HG02884 (cell line): ENCODE measurements around the gene MTG2.

Experiments
- ATAC-seq: cut with Tn5 transposase; IDR thresholded peaks from one replicate; pipeline ENCODE4 v1.9.1; 2021; ENCODE audit warnings: mild to moderate bottlenecking, moderate library complexity; ENCODE audit not compliant: unreplicated experiment

The MTG2 gene

DNA sequence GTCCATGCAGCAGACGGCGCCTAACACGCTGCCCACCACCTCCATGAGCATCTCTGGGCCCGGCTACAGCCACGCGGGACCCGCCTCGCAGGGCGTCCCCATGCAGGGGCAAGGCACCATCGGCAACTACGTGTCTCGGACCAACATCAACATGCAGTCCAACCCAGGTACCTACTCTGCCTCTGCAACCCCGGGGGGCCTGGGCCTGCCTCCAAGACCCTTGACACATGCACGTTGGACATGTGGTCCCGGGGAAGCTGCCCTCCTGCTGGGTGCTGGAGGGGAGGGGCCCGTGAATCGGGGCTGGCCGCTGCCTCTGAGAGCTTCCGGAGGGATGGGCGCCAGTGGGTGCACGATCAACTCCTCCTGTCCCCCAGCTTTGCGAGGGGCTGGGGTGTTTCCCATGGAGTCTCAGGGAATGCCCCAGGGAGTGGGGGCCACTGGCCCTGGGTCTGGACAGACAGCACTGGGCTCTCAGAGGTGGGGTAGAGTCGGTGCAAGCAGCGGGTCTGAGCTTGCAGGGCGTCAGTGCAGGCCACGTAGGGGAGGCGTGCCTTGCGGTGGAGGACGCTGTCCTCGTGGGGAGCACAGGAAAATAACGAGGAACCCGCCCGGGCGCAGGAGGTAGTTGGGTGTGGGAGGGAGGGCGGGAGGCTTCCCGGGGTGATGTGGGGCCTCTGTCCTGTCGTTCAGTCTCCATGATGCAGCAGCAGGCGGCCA is 19.9 kb upstream of the MTG2 start:
- no peak for ATAC-seq

DNA sequence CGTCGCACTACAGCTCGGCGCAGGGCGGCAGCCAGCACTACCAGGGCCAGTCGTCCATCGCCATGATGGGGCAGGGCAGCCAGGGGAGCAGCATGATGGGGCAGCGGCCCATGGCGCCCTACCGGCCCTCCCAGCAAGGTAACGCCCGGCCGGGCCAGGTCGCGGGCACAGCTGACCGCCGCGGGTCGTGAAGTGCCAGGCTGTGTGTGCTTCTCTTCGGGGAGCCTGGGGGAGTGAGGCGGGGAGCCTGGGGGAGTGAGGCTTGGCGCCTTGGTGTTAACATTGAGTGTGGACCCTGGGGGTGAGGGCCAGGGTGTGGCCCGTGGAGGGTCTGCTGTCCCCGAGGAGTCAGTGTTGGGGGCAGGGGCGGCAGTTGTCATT is 19.4 kb upstream of the MTG2 start:
- ATAC-seq = no peak

DNA sequence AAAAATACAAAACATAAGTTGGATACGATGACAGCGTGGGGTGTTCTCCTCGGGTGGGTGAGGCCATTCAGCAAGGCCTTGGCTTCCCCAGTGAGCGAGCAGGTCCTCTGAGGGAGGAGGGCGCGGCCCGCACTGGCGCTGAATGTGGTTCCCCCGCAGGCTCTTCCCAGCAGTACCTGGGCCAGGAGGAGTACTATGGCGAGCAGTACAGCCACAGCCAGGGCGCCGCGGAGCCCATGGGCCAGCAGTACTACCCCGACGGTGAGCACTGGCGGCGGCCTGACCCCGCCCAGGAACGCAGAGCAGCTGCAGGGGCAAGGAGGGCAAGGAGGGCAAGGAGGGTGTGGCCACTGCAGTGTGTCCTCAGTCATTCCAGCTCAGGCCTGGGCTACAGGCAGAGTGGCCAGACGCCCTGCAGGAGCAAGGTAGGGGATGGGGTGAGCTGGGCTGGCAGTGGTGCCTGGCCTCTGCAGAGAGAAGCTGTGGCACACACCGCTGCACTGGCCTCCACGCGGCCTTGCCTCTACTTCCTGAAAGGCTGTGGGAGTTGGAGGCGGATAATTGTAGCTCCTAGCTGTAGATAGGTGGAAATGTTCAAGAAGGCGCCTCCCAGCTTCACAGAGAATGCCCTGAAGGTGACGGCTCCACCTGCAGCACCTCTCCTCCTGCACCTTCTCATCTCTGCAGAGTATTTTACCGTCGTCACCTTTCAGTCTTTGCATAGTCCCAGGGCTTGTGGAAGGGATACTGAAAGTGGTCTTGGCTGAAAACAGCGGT is 18.7 kb upstream of the MTG2 start:
- no peak for ATAC-seq

DNA sequence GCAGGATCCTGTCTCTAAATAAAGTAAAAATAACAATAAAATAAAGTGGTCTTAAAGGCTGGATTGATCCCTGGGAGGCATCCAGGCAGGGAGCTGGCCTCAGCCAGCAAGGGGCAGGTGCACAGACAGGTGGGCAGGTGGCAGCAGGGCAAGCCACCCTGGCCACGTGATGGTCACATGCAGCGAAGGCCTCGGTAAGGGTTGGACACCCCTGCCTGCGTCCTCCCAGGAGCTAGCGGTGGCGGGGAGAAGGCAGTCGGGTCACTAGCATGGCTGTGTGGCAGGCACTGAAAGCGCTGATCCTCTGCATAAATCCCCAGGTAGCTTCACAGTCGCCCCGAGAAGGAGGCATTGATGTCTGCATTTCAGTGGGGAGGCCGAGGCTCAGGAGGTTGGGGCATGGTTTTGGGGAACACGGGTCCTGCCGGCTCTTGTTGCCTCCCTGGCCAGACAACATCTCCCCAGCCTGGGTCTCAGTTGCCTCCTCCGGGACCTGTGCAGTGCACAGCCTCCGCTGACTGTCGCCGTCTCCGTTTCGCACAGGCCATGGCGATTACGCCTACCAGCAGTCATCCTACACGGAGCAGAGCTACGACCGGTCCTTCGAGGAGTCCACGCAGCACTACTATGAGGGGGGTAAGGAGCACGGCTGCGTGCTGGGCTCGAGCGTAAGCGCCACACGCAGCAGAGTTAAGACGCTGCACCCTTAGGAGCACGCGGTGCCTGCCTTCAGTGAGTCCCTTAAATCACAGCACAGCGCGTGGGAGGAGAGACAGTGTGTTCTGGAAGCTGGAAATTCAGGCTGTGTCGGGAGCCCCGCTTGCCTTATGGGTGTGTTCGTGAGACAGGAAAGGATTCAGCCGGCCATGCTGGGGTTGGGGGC is 17.7 kb upstream of the MTG2 start:
- no peak for ATAC-seq

DNA sequence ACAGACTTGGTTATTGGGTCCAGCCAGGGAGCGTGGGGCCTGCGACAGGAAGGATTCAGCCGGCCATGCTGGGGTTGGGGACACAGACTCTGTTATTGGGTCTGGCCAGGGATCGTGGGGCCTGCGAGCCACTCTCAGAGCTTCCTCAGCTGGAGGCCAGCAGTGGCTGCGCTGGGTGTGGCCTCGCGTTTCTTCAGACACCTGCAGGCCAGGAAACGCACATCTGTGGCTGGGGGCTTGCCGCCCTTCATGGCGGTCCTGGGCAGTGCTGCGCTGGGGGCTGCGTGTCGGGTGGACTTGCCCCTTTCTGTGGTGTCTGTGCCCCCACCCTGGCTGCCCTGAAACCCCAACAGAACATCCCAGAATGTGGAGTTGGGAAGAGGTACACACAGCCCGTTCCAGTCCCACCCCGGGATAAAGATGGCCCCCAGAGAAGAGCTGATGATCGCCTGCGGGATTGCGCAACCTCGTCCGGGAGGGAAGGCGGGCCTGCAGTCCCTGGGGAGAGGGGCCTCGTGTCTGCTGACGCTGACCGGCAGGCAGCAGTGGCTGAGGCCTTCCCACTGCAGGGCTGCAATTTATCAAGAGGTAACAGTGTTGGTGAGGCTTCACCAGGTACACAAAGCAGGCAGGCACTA is 16.9 kb upstream of the MTG2 start:
- no peak for ATAC-seq

DNA sequence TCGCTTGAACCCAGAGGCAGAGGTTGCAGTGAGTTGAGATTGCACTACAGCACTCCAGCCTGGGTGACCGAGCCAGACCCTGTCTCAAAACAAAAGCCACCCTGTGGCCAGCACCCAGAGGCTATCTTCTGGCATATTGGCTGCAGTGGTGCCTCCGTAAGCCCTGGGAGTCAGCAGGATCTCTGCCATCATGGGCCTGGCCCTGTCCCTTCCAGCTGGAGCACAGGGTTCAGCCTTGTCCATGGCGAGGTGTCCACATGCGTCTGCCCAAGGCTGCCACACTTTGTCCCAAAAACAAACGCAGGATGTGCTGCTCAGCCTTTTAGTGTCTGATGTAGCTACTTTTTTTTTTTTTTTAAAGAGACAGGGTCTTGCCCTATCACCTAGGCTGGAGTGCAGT is 15.4 kb upstream of the MTG2 start:
- no peak for ATAC-seq

DNA sequence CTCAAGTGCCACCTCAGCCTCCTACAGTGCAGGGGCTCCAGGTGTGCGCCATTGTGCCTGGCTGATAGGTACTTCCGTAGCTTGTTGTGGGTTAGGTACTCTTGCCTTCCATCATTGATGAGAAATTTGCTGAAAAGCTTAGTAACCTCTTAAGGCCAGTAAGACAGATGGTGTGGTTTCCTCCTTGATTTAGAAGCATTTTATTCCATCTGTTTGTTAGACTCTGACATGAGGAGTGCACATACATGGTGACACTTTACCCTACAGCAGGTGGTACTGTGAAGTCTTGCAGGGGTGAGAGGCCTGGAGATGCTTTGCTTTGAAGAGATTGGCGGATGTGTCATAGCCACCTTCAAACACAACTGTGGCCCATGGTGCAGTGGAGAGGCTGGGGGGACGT is 14.8 kb upstream of the MTG2 start:
- no peak for ATAC-seq

DNA sequence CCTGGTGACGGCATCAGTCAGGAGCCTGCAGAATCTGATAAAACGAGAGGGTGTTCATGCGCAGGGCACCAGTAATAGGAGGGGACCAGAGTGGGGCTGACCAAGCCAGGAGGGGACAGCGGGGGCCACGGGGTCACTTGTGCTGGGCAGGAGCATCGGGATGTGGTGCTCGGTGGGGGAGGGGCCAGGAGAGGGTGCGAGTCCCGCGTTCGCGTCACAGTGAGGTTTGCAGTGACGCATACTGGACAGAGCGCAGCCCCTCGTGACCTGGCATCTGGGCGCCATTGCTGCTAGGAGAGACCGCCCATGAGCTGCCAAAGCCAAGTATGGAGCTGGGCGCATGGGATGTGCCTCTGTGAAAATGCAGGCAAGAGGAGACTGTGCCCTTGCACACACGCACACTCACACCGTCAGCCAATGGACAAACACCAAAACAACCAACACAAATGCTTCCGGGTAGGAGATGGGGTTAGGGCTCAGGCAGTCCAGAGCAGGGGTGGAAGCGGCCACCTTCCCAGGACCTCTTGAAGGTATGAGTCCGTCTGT is 13.9 kb upstream of the MTG2 start:
- no peak for ATAC-seq

DNA sequence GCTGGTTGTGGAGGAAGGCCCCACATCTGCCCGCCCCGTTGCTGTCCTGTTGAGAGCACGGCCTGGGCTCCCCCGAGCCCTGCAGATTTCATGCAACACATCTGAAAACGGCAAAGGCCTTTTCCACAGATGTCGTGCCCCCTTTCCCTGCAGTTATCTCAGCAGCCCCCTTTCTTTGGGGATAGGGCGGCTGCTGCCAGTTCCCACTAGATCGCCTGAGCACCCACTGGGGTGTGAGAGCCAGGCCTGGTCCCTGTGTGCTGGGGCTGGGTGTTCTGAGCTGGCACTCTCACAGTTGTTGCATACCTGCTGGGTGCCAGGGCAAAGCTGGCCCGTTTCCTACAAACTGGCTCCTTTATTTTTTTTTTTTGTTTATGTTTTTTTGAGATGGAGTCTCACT is 12.3 kb upstream of the MTG2 start:
- ATAC-seq = no peak

DNA sequence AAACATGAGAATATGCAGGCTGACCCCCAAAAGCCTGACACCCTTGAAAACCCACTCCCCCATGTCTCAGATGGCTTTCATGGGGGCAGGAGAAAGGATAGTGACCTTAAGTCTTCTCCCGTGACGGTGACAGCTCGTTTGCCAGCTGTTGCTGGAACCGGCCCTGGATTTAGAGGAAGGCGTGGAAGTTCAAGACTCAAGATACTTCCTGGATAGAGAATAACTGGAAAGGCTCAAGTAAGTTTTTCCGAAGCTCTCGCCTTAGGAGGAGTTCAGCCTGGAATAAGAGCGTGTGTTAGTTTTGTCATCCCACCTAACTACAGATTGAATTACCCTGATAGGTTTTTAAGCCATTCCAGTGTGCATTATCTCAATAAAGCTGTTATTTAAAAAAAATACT is 11.6 kb upstream of the MTG2 start:
- no peak for ATAC-seq

DNA sequence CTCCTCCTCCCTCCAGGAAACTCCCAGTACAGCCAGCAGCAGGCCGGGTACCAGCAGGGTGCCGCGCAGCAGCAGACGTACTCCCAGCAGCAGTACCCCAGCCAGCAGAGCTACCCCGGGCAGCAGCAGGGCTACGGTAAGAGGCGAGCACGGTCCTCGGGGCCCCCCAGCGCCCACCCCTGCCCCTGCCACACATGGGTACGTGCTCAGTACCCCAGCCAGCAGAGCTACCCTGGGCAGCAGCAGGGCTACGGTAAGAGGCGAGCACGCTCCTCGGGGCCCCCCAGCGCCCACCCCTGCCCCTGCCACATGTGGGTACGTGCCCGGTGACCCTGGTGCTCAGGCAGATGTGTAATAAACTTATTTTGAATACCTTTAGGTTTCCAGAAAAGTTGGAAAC is 10.2 kb upstream of the MTG2 start:
- no peak for ATAC-seq

DNA sequence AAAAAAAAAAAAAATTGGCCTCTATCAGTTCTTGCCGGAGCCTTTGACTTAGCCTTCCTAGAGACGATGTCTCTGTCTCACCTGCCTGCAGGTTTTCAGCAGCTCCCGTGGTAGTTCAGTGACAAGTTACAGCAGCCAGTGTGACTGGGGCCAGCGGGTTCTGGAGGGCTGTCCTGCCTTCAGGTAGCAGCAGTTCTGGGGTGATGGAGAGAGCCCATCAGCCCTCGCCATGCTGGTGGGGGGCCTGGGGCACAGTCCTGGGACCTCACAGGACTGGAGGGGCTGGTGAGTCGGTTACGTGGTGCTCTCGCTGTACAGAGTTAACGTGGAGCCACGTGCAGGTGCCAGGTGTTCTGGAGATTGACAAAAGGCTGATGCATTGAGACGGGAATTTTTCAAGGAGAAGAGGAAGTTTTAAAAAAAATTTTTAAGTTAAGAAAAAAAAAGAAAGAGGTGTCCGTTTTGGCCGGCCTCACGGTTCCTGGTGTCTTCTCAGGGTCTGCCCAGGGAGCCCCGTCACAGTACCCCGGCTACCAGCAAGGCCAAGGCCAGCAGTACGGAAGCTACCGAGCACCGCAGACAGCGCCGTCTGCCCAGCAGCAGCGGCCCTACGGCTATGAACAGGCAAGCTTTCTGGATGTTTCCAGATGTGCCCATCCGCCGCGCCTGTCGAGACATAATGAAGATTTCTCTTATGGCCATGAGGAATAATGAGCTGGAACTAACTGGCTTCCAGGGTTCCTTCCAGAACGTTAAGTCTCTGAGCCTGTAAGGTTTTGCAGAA is 8.6 kb upstream of the MTG2 start:
- no peak for ATAC-seq

DNA sequence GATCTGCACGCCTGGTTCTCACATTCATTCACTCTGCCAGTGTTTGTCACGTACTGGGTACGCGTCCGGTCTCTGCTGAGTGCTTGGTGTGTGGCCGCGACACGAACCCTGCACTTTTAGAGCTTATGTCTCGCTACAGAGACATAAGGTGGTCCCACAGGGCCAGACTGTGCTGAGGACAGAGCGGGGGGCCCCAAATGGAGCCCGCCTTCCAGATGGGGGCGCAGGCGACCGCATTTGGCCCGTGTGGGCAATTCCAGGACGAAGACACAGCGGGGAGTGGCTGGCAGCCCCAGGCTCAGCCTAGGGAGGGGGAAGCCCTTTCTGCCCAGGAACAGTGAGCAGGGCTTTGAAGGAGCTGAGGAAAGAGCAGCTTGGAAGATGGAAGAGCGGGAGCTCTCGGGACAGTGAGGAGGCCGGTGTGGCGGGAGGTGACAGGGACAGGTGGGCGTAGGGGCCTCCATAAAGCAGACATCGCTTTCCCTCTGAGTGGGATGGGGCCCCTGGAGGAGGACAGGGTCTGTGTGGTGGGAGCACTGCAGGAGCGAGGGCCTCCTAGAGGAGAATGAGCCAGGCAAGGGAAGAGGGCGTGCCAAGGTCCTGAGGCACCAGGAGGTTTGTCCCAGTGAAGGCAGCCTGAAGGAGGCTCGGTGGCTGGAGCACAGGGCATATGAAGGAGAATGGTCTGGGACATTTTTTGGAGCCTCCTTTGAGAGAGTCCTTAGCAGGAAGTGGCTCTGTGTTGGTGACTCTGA is 7.8 kb upstream of the MTG2 start:
- no peak for ATAC-seq

DNA sequence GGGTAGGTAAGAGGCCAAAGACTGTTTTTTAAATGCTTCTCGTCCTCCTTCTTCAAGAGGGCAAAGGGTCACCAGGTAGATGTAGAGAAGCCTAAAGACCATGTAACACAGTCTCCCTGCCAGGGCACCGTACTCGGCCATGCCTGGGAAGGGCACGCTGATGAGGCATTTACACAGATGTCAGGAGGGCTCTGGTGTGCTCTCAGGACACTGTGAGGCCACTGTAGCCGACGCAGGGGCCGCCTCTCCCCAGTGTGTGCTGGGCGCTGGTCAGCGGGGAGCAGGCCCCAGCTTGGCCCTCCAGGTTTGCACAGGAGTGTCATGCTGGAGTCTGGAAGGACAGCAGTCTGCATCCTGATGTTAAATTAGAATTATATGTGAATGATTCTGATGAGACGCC is 7.1 kb upstream of the MTG2 start:
- no peak for ATAC-seq

DNA sequence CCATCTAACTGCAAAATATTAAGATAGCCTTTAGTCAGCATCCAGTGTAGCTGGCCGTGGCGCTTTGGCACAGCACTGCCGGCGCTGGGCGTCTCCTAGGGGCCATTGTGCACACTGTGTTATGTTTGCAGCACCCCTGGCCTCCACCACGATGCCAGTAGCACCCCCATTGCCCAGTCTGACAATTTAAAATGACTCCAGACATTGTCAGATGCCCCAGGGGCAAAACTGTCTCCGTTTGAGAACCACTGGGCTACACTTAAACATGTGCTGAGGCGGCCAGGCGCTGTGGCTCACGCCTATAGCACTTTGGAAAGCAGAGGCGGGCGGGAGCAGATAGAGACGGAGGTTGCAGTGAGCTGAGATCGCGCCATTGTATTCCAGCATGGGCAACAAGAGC is 6.0 kb upstream of the MTG2 start:
- no peak for ATAC-seq

DNA sequence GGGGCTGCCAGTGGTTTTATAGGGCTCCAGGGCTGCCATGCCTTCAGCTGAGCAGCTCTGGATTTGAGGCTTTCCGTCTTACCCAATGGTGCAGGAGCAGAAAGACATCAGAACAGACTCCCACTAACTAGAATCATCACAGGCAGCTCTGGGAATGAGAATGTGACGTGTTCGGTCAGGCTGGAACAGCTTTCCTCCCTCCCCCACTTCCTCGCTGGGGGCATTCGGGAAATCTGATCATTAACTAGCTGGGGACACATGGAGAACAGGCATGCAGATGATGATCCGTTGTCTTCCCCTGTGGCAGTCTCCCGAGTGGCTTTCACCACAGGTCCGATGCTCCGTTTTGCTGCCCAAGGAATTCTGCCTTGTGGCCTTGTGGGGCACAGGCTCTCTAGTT is 5.5 kb upstream of the MTG2 start:
- ATAC-seq = no peak

DNA sequence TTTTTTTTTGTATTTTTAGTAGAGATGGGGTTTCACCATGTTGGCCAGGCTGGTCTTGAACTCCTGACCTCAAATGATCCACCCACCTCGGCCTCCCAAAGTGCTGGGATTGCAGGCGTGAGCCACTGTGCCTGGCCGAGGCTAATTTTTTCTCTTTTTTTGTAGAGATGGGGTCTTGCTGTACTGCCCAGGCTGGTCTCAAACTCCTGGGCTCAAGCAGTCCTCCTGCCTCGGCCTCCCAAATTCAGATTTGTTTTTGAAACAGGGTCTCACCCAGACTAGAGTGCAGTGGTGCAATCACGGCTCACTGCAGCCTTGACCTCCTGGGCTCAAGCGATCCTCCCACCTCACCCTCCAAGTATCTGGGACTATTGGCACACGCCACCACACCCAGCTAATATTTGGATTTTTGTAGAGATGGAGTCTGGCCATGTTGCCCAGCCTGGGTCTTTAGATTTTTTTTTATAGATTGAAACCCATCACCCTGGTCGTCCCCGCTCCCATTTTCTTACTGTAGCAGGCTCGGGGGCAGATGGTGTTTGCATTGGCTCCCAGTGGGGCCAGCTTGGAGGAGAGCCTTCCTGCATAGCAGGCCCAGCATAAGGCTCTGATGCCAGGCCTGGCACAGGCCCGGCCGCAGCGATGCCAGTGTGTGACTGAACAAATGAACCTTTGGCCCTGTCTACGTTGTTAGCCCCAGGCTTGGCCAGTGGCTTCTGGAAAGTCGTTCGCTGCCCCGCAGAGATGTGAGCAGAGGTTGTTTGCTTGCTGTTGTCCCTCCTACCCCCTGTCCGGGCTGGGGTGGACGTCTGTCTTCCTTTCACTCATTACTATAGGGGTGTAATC is 4.3 kb upstream of the MTG2 start:
- no peak for ATAC-seq

DNA sequence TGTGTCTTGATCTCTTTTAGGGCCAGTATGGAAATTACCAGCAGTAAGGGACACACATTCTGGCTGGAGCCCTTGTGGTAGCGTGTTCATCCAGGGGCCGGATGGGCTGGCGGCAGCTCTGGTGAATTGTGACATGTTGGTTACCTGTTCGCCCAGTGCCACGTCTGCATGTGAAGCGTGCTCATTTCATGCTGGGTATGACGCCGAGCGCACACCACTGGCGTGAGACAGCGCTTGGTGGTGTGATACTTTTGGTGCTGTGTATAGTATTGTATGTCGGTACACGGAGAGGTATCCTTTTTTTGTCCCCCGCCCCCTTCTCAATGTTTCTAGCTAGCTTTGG is 3.7 kb upstream of the MTG2 start:
- ATAC-seq = no peak

DNA sequence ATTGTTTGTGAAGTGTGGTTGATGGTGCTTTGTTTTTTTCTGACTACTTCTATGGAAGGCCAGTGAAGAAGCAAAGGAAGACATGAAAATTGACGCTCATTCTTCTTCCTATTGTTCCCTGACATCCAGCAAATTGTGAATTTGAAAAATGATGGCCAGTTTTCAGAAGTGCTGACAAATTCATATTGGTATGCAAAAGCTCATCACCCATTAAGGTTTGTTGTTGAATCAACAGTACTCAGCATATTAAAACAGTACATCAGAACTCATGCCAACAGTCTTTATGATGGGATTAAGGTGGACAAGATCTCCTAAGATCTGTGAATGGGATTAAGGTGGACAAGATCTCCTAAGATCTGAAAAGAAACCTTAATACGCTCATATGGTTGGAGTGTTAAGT is 1.0 kb upstream of the MTG2 start:
- no peak for ATAC-seq
